BJ (cell line): Measurements from ENCODE around the gene RPP14. TPM values are rescaled to one million over a fixed set of nuclear protein-coding genes. Genes with fewer than 3 reads are reported as not detected.
A peak's percentile ranks its signal among the peaks of the same experiment; 100 is the strongest.
"Not testable (repeated sequence)": the region's sequence is repeated elsewhere in the genome, so short reads cannot be mapped to it uniquely, and the experiment has no call there.

Source experiments
- CTCF ChIA-PET: fragments of 350-600 bp; formaldehyde crosslinking; extraction: SDS; loops from one replicate; lab custom pipeline; 2021; ENCODE audit warnings: antibody characterized with exemption, inconsistent platforms; lab: Yijun Ruan, JAX
- POLR2A ChIA-PET: fragments of 300-600 bp; sonication (Branson Sonifier 250); formaldehyde crosslinking; extraction: SDS; loops from one replicate; lab custom pipeline; 2021; ENCODE audit warnings: antibody characterized with exemption; lab: Charles Lee
- DNase-seq: peaks from one replicate; pipeline ENCODE4 v3.0.0-alpha.2; 2011; ENCODE audit warnings: low read depth
- H3K27me3 ChIP-seq: 2 replicates; pipeline ENCODE4 v1.6.0; 2011; ENCODE audit warnings: low read length; ENCODE audit not compliant: control insufficient read depth, insufficient read depth
- H3K36me3 ChIP-seq: 2 replicates; pipeline ENCODE4 v1.5.1; 2011; ENCODE audit warnings: low read length; ENCODE audit not compliant: control insufficient read depth, insufficient read depth
- H3K4me3 ChIP-seq: 2 replicates; pipeline ENCODE4 v1.5.1; 2011; ENCODE audit warnings: low read depth, mild to moderate bottlenecking, control low read depth, low read length
- CTCF ChIP-seq: IDR thresholded peaks from 2 replicates; pipeline ENCODE4 v1.5.1; 2011; ENCODE audit warnings: low read depth, mild to moderate bottlenecking, control low read depth, inconsistent platforms, low read length, moderate library complexity; ENCODE audit not compliant: insufficient read depth
- polyA plus RNA-seq: library from polyadenylated mRNA; depleted of rRNA; stranded (reverse); fragments of >200 nt; gene quantifications from 2 replicates; pipeline ENCODE4 v1.2.3, GENCODE V29; 2011

RPP14 gene
- polyA plus RNA-seq, 1 experiment, result 10.9 TPM

GRCh38 chr3:58270485-58270884, 35.6 kb upstream of the RPP14 start:
- no peak for TF ChIP-seq CTCF
- H3K27me3 ChIP-seq, result no peaks in the 10 kb centered on the region
- DNase-seq, result no peak
- H3K4me3 ChIP-seq, result no peak overlapping the region
- H3K36me3 ChIP-seq, result no peaks in the 10 kb centered on the region; the same call in 1 of the 2 replicates
- POLR2A ChIA-PET, result no interaction called here
- CTCF ChIA-PET, result interaction anchor here (0.8 to 2.3 kb wide), 5 partner anchors 10 to 103 kb away, joined by 5 to 7 read pairs (median 7); partner anchors contain the start of genes HTD2 and RPP14

- CTCF ChIA-PET, result interaction anchor here (0.8 to 2.3 kb wide), 5 partner anchors 34 to 105 kb away, joined by 3 to 7 read pairs (median 7); partner anchors contain the start of genes HTD2 and RPP14
- DNase-seq, result peak; percentile 74
- Histone ChIP-seq H3K36me3 (no peaks in the 10 kb centered on the region; the same call in 1 of the 2 replicates), H3K4me3 (no peak overlapping the region), H3K27me3 (no peaks in the 10 kb centered on the region)
- POLR2A ChIA-PET, result no interaction called here
- no peak for TF ChIP-seq CTCF
Measured at GRCh38 chr3:58271901-58272501, 34.0 kb upstream of the RPP14 start.

- no peaks in the 10 kb centered on the region for H3K36me3 ChIP-seq
- POLR2A ChIA-PET, result no interaction called here
- no peaks in the 10 kb centered on the region for H3K27me3 ChIP-seq
- no peak for TF ChIP-seq CTCF
- no peak overlapping the region for H3K4me3 ChIP-seq
- CTCF ChIA-PET, result interaction anchor here (0.7 to 1.2 kb wide), 4 partner anchors 33 to 85 kb away, joined by 3 to 5 read pairs (median 4); partner anchors contain the start of genes HTD2 and RPP14
- DNase-seq, result no peak
Measured at GRCh38 chr3:58272891-58273290, 33.2 kb upstream of the RPP14 start.

- DNase-seq, H3K27me3 ChIP-seq, H3K4me3 ChIP-seq, POLR2A ChIA-PET, H3K36me3 ChIP-seq: not testable (repeated sequence)
- CTCF ChIA-PET, result interaction anchor here (0.7 to 1.2 kb wide), 2 partner anchors 33 to 85 kb away, joined by 3 to 5 read pairs; partner anchors contain the start of genes HTD2 and RPP14
Measured at GRCh38 chr3:58273362-58273761, 32.7 kb upstream of the RPP14 start.

GRCh38 chr3:58274027-58274614, 31.9 kb upstream of the RPP14 start:
- no peak for TF ChIP-seq CTCF
- Histone ChIP-seq H3K36me3 (no peaks in the 10 kb centered on the region), H3K4me3 (no peak overlapping the region), H3K27me3 (no peaks in the 10 kb centered on the region)
- CTCF ChIA-PET, result interaction anchor here (1.2 kb wide), 1 partner anchor 32 kb away, joined by 5 read pairs; the partner anchor contains the start of genes HTD2 and RPP14
- no peak for DNase-seq
- POLR2A ChIA-PET, result no interaction called here
